Lower leg skin (tissue), 3 donors: Measurements from ENCODE around the gene IP6K3.

Source experiments
- CTCF ChIP-seq, 3 donors: fragments of 450-650 bp; IDR thresholded peaks; one replicate each; pipeline ENCODE4 v1.5.1; 2016; ENCODE audit warnings: antibody characterized with exemption in 3 of 3, mild to moderate bottlenecking in 3 of 3, moderate library complexity in 2 of 3
- POLR2A ChIP-seq, 2 donors: fragments of 450-650 bp; IDR thresholded peaks; one replicate each; pipeline ENCODE4 v1.6.1; 2016 to 2017; ENCODE audit warnings: antibody characterized with exemption in 2 of 2, mild to moderate bottlenecking in 1 of 2, moderate library complexity in 1 of 2

GRCh38 chr6:33688451-33689147 is 58.1 kb downstream of the IP6K3 start:
- no peak for TF ChIP-seq CTCF (IDR thresholded peaks at IDR 0.05)
- no peak for TF ChIP-seq POLR2A (IDR thresholded peaks at IDR 0.05)
